Astrocyte (in vitro differentiated cells and primary cell): Measurements from ENCODE around the gene BCO2. TPM values are rescaled to one million over a fixed set of nuclear protein-coding genes. Genes with fewer than 3 reads are reported as not detected.

ENCODE experiments used
- DNase-seq: peaks from one replicate; pipeline ENCODE4 v3.0.0-alpha.2; 2010; ENCODE audit warnings: low read depth
- FAIRE-seq: peaks from 2 replicates; lab custom pipeline; 2011; peaks lifted over from hg19 to GRCh38; lab: Jason Lieb, UNC
- H2AFZ ChIP-seq: 2 replicates; pipeline ENCODE4 v1.6.0; 2012; ENCODE audit warnings: low read depth, low read length, inconsistent platforms
- H3K27ac ChIP-seq: 2 replicates; pipeline ENCODE4 v1.5.1; 2011; ENCODE audit warnings: low read depth, low read length, inconsistent platforms
- H3K27me3 ChIP-seq: 2 replicates; pipeline ENCODE4 v1.6.0; 2011; ENCODE audit warnings: low read length, inconsistent platforms; ENCODE audit not compliant: insufficient read depth
- H3K36me3 ChIP-seq: 2 replicates; pipeline ENCODE4 v1.5.1; 2011; ENCODE audit warnings: low read length, inconsistent platforms; ENCODE audit not compliant: insufficient read depth
- H3K4me1 ChIP-seq: 2 replicates; pipeline ENCODE4 v1.5.1; 2011; ENCODE audit warnings: low read length, inconsistent platforms; ENCODE audit not compliant: insufficient read depth
- H3K4me2 ChIP-seq: 2 replicates; pipeline ENCODE4 v1.6.0; 2012; ENCODE audit warnings: low read length, inconsistent platforms
- H3K4me3 ChIP-seq: 2 replicates; pipeline ENCODE4 v1.5.1; 2011; ENCODE audit warnings: low read depth, mild to moderate bottlenecking, low read length, inconsistent platforms; ENCODE audit not compliant: insufficient read depth
- H3K79me2 ChIP-seq: 2 replicates; pipeline ENCODE4 v1.6.0; 2012; ENCODE audit warnings: mild to moderate bottlenecking, low read length, inconsistent platforms; ENCODE audit not compliant: insufficient read depth
- H3K9ac ChIP-seq: 2 replicates; pipeline ENCODE4 v1.6.0; 2012; ENCODE audit warnings: mild to moderate bottlenecking, low read length, inconsistent platforms
- H3K9me3 ChIP-seq: 2 replicates; pipeline ENCODE4 v1.5.1; 2012; ENCODE audit warnings: low read depth, mild to moderate bottlenecking, low read length, inconsistent platforms; ENCODE audit not compliant: insufficient read depth
- H4K20me1 ChIP-seq: 2 replicates; pipeline ENCODE4 v1.6.0; 2012; ENCODE audit warnings: low read length, inconsistent platforms; ENCODE audit not compliant: insufficient read depth
- H3K27ac Mint-ChIP-seq: one replicate; pipeline ENCODE4 v1.8.0; 2021; ENCODE audit warnings: mild to moderate bottlenecking, mixed read lengths; ENCODE audit not compliant: unreplicated experiment
- H3K27me3 Mint-ChIP-seq: one replicate; pipeline ENCODE4 v1.8.0; 2021; ENCODE audit warnings: low read depth, mixed read lengths; ENCODE audit not compliant: unreplicated experiment
- H3K36me3 Mint-ChIP-seq: one replicate; pipeline ENCODE4 v1.8.0; 2021; ENCODE audit warnings: low read depth, mixed read lengths; ENCODE audit not compliant: unreplicated experiment
- H3K4me1 Mint-ChIP-seq: one replicate; pipeline ENCODE4 v1.8.0; 2021; ENCODE audit warnings: low read depth, mixed read lengths; ENCODE audit not compliant: unreplicated experiment
- H3K4me3 Mint-ChIP-seq: one replicate; pipeline ENCODE4 v1.8.0; 2021; ENCODE audit warnings: mild to moderate bottlenecking, moderate library complexity, mixed read lengths; ENCODE audit not compliant: unreplicated experiment
- H3K9me3 Mint-ChIP-seq: one replicate; pipeline ENCODE4 v1.8.0; 2021; ENCODE audit warnings: mild to moderate bottlenecking, mixed read lengths; ENCODE audit not compliant: unreplicated experiment
- EZH2 ChIP-seq: IDR thresholded peaks from 2 replicates; pipeline ENCODE4 v1.6.1; 2012; ENCODE audit warnings: mild to moderate bottlenecking, low read length, inconsistent platforms; ENCODE audit not compliant: insufficient read depth
- total RNA-seq: library from RNA; stranded (reverse); gene quantifications from 2 replicates; pipeline ENCODE4 v1.2.1, GENCODE V29; 2021
- TF ChIP-seq, protein P1 (sequence below): IDR thresholded peaks from 2 replicates; pipeline ENCODE4 v1.5.1; 2011; ENCODE audit warnings: low read depth, mild to moderate bottlenecking, inconsistent platforms, low read length, moderate library complexity; ENCODE audit not compliant: insufficient read depth

The BCO2 gene
- total RNA-seq, 1 donor from 2014 or later, result 0.48 TPM

- no peaks in the 10 kb centered on the region for H3K27me3 ChIP-seq
Observed at GRCh38 chr11:112167145-112167544, 8.2 kb upstream of the BCO2 start, which contains the start of gene TEX12. TSS of gene TEX12 (plus strand) at chr11:112167372. CDS start at chr11:112169269, 1,897 bp downstream.

DNA sequence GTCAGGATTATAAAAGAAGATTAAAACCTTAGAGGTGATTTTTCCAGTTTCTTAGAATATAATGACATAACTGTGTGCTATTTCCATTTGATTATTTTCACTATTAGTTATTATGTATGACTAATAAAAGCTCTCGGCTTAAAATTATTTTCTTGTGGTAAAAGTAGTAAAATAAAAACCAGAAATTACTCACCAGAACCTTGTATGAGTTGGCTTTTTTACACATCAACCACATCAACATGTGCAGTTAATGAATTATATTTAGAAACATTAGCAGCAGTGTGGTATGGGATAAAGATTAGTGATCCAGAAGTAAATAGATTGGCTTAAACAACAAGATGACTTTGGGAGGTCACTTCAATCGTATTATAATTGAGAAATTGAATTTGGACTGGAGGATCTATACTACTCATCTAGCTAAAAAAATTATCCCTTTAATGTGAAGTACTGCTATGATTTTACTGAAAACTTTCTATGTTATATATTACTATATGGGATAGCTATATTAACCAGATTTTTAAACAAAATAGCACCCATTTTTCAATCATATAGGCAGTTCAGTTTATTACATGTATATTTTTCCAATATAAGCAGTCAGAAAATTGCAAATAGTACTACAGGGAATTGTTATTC lies 2.8 kb upstream of the BCO2 start:
- no peaks in the 10 kb centered on the region for H3K27me3 Mint-ChIP-seq
- no peaks in the 10 kb centered on the region for H3K9me3 Mint-ChIP-seq
- Histone ChIP-seq H3K4me3 (no peak overlapping the region), H3K27me3 (no peaks in the 10 kb centered on the region), H3K9ac (no peak overlapping the region), H3K79me2 (no peaks in the 10 kb centered on the region), H3K27ac (no peak overlapping the region), H3K9me3 (no peaks in the 10 kb centered on the region), H4K20me1 (no peaks in the 10 kb centered on the region), H3K36me3 (no peaks in the 10 kb centered on the region), H3K4me1 (peaks cover 10% of the 10 kb centered on the region), H3K4me2 (peak overlapping the region; percentile 8), H2AFZ (no peak overlapping the region)
- no peak overlapping the region for H3K4me3 Mint-ChIP-seq
- no peaks in the 10 kb centered on the region for H3K36me3 Mint-ChIP-seq
- TF ChIP-seq EZH2, result no peak
- TF ChIP-seq, protein P1, sequence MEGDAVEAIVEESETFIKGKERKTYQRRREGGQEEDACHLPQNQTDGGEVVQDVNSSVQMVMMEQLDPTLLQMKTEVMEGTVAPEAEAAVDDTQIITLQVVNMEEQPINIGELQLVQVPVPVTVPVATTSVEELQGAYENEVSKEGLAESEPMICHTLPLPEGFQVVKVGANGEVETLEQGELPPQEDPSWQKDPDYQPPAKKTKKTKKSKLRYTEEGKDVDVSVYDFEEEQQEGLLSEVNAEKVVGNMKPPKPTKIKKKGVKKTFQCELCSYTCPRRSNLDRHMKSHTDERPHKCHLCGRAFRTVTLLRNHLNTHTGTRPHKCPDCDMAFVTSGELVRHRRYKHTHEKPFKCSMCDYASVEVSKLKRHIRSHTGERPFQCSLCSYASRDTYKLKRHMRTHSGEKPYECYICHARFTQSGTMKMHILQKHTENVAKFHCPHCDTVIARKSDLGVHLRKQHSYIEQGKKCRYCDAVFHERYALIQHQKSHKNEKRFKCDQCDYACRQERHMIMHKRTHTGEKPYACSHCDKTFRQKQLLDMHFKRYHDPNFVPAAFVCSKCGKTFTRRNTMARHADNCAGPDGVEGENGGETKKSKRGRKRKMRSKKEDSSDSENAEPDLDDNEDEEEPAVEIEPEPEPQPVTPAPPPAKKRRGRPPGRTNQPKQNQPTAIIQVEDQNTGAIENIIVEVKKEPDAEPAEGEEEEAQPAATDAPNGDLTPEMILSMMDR, result no peak
- DNase-seq (peak; percentile 61), FAIRE-seq (no peak)
- H3K27ac Mint-ChIP-seq, result no peak overlapping the region
- H3K4me1 Mint-ChIP-seq, result peaks cover 3% of the 10 kb centered on the region

More at GRCh38 chr11:112167145-112167544, 8.2 kb upstream of the BCO2 start, which contains the start of gene TEX12:
- DNase-seq, result no peak
- Mint-ChIP-seq H3K4me3 (no peak within 1 kb of the TSS), H3K27me3 (no peaks in the 10 kb centered on the region), H3K36me3 (no peaks in the 10 kb centered on the region), H3K27ac (no peak within 1 kb of the TSS), H3K4me1 (peaks cover 5% of the 10 kb centered on the region), H3K9me3 (no peaks in the 10 kb centered on the region)
- TF ChIP-seq, protein P1, result no peak
- no peak for TF ChIP-seq EZH2
- Histone ChIP-seq H3K9ac (no peak within 1 kb of the TSS), H2AFZ (no peak within 1 kb of the TSS), H4K20me1 (no peaks in the 10 kb centered on the region), H3K27ac (no peak within 1 kb of the TSS), H3K79me2 (no peaks in the 10 kb centered on the region), H3K4me3 (no peak within 1 kb of the TSS), H3K4me1 (peaks cover 4% of the 10 kb centered on the region), H3K9me3 (no peaks in the 10 kb centered on the region), H3K36me3 (no peaks in the 10 kb centered on the region), H3K4me2 (no peak within 1 kb of the TSS)
- FAIRE-seq, result no peak

- H3K27ac ChIP-seq, result no peak overlapping the region
- Mint-ChIP-seq H3K36me3 (no peaks in the 10 kb centered on the region), H3K27ac (no peak overlapping the region), H3K27me3 (no peaks in the 10 kb centered on the region), H3K9me3 (no peaks in the 10 kb centered on the region), H3K4me3 (no peak overlapping the region), H3K4me1 (peaks cover 3% of the 10 kb centered on the region)
- no peak for DNase-seq
- no peaks in the 10 kb centered on the region for H3K27me3 ChIP-seq
- TF ChIP-seq EZH2, result no peak
- TF ChIP-seq, protein P1, result no peak
- no peaks in the 10 kb centered on the region for H3K9me3 ChIP-seq
- no peak overlapping the region for H3K9ac ChIP-seq
- H3K4me3 ChIP-seq, result no peak overlapping the region
- peaks cover 10% of the 10 kb centered on the region for H3K4me1 ChIP-seq
- no peaks in the 10 kb centered on the region for H4K20me1 ChIP-seq
- H3K36me3 ChIP-seq, result no peaks in the 10 kb centered on the region
- no peak overlapping the region for H3K4me2 ChIP-seq
- FAIRE-seq, result no peak
- H2AFZ ChIP-seq, result no peak overlapping the region
- no peaks in the 10 kb centered on the region for H3K79me2 ChIP-seq
Observed at GRCh38 chr11:112173152-112173551, 2.2 kb upstream of the BCO2 start.
